K562 (cell line): Measurements from ENCODE around the gene SIGLEC6. TPM values are rescaled to one million over a fixed set of nuclear protein-coding genes. Genes with fewer than 3 reads are reported as not detected.

Experiments
- BCLAF1 ChIP-seq, 2 experiments: fragments of 450-650 bp in 1 of 2; IDR thresholded peaks; 2 replicates each; pipeline ENCODE4 v1.6.1; 2011 to 2017; ENCODE audit warnings: low read depth in 2 of 2, antibody characterized with exemption in 1 of 2, borderline replicate concordance in 1 of 2, low read length in 1 of 2, mild to moderate bottlenecking in 1 of 2, mixed read lengths in 1 of 2; ENCODE audit not compliant: control insufficient read depth in 1 of 2
- CBFA2T3 ChIP-seq: fragments of 450-650 bp; IDR thresholded peaks from 2 replicates; pipeline ENCODE4 v1.6.1; 2017
- DEAF1 ChIP-seq: fragments of 450-650 bp; formaldehyde crosslinking; IDR thresholded peaks from 2 replicates; pipeline ENCODE4 v1.4.0; 2020; ENCODE audit warnings: mild to moderate bottlenecking, moderate library complexity
- ESRRA ChIP-seq: fragments of 450-650 bp; IDR thresholded peaks from 2 replicates; pipeline ENCODE4 v1.6.1; 2014; ENCODE audit warnings: low read depth, mild to moderate bottlenecking, moderate library complexity, borderline replicate concordance
- FOXK1 ChIP-seq: sonication (generic); formaldehyde crosslinking; IDR thresholded peaks from 2 replicates; pipeline ENCODE4 v1.8.0; 2022; ENCODE audit warnings: missing genetic modification reagents, mild to moderate bottlenecking, borderline replicate concordance
- HMBOX1 ChIP-seq: sonication (generic); IDR thresholded peaks from 2 replicates; pipeline ENCODE4 v1.6.1; 2016
- KDM1A ChIP-seq, 2 experiments: fragments of 450-650 bp; IDR thresholded peaks; 2 replicates each; pipeline ENCODE4 v1.6.1; 2016; ENCODE audit warnings: mild to moderate bottlenecking in 2 of 2
- PTBP1 ChIP-seq: fragments of 200-400 bp; formaldehyde crosslinking; IDR thresholded peaks from 2 replicates; pipeline ENCODE4 v1.6.1; 2017; ENCODE audit warnings: low read depth, low read length
- RFX5 ChIP-seq: IDR thresholded peaks from 2 replicates; pipeline ENCODE4 v1.6.1; 2011; ENCODE audit warnings: low read depth, mild to moderate bottlenecking, improper control_type of control experiment, low read length
- SMARCC2 ChIP-seq: fragments of 450-650 bp; IDR thresholded peaks from 2 replicates; pipeline ENCODE4 v1.6.1; 2017; ENCODE audit warnings: antibody characterized with exemption, moderate library complexity, mild to moderate bottlenecking, low read depth
- TCF15 ChIP-seq: fragments of 250-450 bp; sonication (Bioruptor Pico); IDR thresholded peaks from 2 replicates; pipeline ENCODE4 v1.8.0; 2022; ENCODE audit warnings: moderate library complexity, mild to moderate bottlenecking, inconsistent platforms
- TEAD2 ChIP-seq: fragments of 450-650 bp; IDR thresholded peaks from 2 replicates; pipeline ENCODE4 v1.6.1; 2016; ENCODE audit warnings: missing genetic modification characterization, control low read depth, missing compliant biosample characterization
- XRCC3 ChIP-seq: fragments of 450-650 bp; IDR thresholded peaks from 2 replicates; pipeline ENCODE4 v1.6.1; 2017; ENCODE audit warnings: mild to moderate bottlenecking, moderate library complexity
- ZBTB9 ChIP-seq: fragments of 450-650 bp; formaldehyde crosslinking; IDR thresholded peaks from 2 replicates; pipeline ENCODE4 v1.4.0; 2020; ENCODE audit warnings: mild to moderate bottlenecking, moderate library complexity
- ZFP36 ChIP-seq: fragments of 150-350 bp; IDR thresholded peaks from 2 replicates; pipeline ENCODE4 v1.6.1; 2018; ENCODE audit warnings: low read length, low read depth; ENCODE audit not compliant: partially characterized antibody
- ZNF57 ChIP-seq: fragments of 450-650 bp; formaldehyde crosslinking; IDR thresholded peaks from 2 replicates; pipeline ENCODE4 v1.4.0; 2020; ENCODE audit warnings: mild to moderate bottlenecking, moderate library complexity
- polyA plus RNA-seq, 8 experiments: library from polyadenylated mRNA; depleted of rRNA in 4 of 8; stranded (reverse) in 5 of 8; unstranded in 3 of 8; fragments of >200 nt; fragmentation: Nextera tagmentation in 2 of 8; fragmentation: Illumina TruSeq in 1 of 8; extraction: Ambion mirVana in 2 of 8; extraction: Trizol in 1 of 8; gene quantifications; 2 replicates each; pipeline versions ENCODE4 v1.2.1 to v1.2.3, GENCODE V29; 2011 to 2014; ENCODE audit warnings: inconsistent platforms in 1 of 8, missing spikeins in 1 of 8
- total RNA-seq, 7 experiments: library from RNA; depleted of rRNA in 6 of 7; stranded (reverse); fragments of >200 nt in 6 of 7; fragmentation: Illumina TruSeq in 2 of 7; extraction: Trizol in 2 of 7; gene quantifications; 2 replicates each; pipeline versions ENCODE4 v1.2.1 to v1.2.3, GENCODE V29; 2011 to 2021; ENCODE audit warnings: low replicate concordance in 1 of 7

Gene SIGLEC6
- total and polyA plus RNA-seq, 9 of the 15 experiments (the other 6 are each of a cell fraction or from before 2014, with no cell fraction given) = 0.03 to 17.5 (median 0.71) TPM

GRCh38 chr19:51546107-51546649, 14.7 kb upstream of the SIGLEC6 start (continued):
- TF ChIP-seq ESRRA (no peak), TCF15 (CRISPR knock-in tag) (peak; percentile 37; the same call in 1 of the 2 replicates), CBFA2T3 (no peak), KDM1A (IDR thresholded peaks at IDR 0.05) (no peak), TEAD2 (tag) (no peak), PTBP1 (no peak), DEAF1 (CRISPR knock-in tag) (no peak), ZFP36 (no peak), SMARCC2 (no peak), ZBTB9 (0 out of 2 replicates have a peak, but pooled peaks have one; percentile 19), RFX5 (no peak), FOXK1 (CRISPR knock-in tag) (0 out of 2 replicates have a peak, but pooled peaks have one; percentile 36), XRCC3 (no peak), HMBOX1 (no peak), BCLAF1 (IDR thresholded peaks at IDR 0.05; ENCODE audit: borderline replicate concordance in 1 of 2, control insufficient read depth in 1 of 2, low read depth in 2 of 2, low read length in 1 of 2) (no peak), ZNF57 (no peak)
